HG03565 (cell line): ENCODE results near the gene PCBP3.

Source experiments
- ATAC-seq: cut with Tn5 transposase; IDR thresholded peaks from one replicate; pipeline ENCODE4 v1.9.1; 2021; ENCODE audit warnings: mild to moderate bottlenecking, moderate library complexity; ENCODE audit not compliant: unreplicated experiment

PCBP3 gene

DNA sequence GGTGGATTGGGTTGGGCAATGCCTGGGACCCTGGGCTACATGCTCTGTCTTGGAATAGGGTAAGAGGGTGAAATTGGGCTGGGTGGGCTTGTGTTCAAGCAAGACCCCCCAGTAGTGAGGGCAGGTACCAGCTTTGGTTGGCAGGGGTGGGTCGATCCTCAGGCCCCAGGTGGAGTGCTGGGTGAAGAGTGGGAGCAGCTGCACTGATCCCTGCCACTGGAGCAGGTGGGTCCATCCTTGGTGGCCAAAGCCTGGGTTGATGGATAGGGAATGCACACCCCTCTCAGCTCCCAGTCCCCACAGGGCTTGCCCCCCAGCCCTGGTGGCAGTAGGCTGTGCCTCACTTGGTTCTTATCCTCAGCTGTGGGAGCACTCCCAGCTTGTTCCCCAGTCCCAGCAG lies 135.2 kb downstream of the PCBP3 start:
- no peak for ATAC-seq

DNA sequence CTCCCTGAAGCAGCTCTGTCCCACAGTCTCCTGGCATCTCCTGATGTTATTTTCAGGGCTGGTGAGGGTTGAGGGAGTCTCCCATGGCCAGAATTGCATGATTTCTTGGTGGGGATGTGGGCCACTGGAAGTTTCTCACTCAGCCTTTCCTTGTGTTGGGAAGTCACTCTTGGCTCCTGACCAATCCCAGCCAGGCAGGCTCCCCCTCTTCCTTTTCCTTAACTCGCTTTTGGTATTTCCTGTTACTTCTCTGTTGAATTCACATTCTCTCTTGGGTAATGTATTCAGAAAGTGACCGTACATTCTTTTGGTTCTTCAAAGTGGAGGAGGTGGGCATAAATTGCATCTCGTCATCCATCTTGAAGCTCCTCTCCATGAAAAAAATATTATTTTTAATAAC lies 135.7 kb downstream of the PCBP3 start:
- no peak for ATAC-seq

DNA sequence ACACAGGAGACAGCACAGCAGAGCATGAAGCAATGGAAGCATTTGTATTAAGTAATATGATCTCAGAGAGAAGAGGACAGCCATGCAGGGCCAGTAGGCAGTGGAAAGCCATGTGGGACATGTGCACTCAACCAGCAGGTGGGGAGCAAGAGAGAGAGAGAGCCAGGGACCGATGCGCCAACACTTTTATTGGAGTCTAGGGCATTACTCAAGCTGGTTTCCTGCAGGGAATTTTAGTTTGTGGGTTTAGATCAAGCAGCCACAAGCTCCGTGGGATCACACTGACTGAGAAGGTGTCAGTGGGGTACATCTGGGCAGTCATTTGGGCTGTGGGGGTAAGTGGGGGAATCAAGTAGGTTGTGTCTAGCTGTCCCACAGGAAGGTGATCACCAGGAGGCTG lies 137.1 kb downstream of the PCBP3 start:
- no peak for ATAC-seq

DNA sequence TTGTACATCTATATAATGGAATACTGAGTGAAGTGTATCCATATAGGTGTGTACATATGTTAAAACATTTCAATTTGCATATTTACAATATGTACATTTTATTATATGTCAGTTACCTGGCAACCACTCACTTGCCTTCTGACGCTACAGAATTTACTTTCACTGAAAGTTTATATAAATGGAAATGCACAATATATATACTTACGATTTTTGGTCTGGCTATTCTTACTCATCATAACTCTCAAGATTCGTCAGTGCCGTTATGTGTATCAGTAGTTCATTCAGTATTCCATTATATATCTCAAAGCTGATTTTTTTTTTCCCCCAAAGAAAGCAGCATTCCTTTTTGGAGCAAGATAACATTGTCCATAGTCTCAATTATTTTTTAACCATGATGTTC lies 138.2 kb downstream of the PCBP3 start:
- no peak for ATAC-seq

DNA sequence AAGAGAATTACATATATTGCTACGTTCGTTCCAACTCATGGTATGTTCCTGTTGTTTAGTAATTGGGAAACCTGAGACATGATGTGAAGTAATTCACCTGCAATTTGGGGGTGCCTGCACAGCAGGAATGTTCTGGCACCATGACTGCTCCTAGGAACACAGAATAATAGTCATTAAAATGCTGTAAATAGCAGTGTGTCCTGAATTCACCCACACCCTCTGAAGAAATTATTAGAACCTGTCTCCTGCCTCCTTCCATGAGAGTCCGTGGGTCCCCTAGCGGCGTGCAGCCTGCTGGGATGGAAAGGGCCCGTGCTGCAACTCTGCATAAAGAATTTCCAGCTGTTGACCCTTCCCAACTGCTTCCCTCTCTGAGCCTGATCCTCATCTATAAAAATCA lies 143.1 kb downstream of the PCBP3 start:
- no peak for ATAC-seq

DNA sequence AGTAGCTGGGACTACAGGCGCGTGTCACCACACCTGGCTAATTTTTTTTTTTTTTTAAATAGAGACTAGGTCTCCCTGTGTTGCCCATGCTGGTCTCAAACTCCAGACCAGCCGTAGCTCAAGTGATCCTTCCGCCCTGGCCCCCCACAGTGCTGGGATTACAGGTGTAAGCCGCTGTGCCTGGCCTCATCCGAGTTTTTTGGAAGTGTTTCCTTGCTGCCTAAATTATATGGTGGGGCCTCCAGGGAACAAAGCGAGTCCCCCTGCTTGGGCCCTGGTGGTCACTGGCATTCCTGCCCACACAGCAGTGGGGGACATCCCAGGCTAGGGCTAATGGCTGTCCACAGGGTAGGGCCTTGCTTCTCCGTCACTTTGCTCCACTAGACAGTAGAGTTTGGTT lies 143.8 kb downstream of the PCBP3 start:
- ATAC-seq, result no peak

DNA sequence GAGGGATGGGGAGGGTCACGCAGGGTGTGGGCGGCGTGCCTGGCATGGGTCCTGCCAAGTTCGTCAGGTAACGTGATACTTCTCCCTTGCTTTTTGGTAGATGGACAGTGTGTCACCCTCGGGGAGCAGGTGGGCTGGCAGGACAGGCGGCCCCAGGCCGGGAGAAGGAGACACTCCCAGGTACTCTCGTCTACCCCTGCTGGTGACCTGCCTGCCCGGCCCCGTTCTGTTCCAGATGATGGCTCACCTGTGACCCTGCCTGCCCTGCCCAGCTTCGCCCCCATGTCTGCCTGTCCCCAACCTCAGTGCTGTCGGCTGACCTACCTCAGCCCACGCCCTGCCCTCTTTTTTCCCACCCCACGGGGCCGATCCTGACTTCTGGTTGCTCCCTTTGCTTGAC lies 144.7 kb downstream of the PCBP3 start:
- no peak for ATAC-seq

DNA sequence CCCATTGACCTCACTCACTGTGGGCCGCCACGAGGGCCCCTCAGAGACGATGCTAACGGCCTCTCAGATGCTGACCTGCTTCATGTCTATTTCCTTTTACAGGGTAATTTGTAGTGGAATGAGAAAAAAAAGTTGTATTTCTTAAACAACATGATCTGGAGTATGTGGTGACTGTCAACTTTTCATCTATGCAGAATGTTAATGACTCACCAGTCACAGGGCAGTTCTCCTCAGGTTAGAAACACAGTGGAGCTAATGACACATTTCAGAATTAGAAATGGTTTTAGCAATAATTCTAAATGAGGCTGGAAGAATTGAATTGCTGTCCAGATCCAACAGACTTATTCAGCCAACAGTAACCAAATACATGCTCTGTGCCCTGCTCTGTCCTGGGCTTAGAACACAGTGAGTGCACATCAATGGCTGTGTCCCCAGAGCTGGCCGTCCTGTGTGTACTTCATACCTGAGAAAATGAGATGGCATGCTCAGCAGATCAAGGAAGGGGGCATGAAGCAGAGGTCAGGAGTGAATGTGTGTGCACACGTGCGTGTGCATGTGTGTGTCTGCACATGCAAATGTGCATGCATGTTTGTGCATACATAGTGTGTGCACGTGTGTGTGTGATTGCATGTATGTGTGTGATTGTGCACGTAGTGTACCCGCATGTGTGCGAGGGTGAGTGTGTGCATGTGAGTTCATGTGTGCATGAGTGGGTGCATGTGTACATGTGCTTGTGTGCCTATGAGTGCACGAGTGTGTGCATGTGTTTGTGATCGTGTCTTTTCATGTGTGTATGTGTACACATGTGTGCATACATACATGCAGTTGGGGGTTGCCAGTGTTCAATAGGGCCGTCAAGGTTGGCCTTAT lies 145.3 kb downstream of the PCBP3 start:
- ATAC-seq, result no peak

DNA sequence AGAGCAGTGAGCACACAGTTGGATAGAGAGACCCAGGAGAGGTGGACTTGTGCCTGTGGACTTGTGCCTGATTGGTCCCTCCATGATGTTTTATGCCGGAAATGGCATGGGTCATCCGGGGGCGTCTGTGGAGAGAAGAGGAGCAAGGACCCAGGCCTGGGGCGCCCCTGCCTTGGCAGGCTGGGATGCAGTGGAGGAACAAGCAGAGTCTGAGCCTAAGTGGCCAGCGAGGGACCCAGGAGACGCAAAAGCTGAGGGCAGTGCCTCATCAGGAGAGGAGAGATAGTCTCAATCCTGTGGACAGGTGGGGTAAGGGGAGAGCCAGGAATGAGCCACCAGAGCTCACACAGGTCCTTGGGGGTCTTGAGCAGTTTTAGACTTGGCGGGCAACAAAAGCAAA lies 146.9 kb downstream of the PCBP3 start:
- no peak for ATAC-seq

DNA sequence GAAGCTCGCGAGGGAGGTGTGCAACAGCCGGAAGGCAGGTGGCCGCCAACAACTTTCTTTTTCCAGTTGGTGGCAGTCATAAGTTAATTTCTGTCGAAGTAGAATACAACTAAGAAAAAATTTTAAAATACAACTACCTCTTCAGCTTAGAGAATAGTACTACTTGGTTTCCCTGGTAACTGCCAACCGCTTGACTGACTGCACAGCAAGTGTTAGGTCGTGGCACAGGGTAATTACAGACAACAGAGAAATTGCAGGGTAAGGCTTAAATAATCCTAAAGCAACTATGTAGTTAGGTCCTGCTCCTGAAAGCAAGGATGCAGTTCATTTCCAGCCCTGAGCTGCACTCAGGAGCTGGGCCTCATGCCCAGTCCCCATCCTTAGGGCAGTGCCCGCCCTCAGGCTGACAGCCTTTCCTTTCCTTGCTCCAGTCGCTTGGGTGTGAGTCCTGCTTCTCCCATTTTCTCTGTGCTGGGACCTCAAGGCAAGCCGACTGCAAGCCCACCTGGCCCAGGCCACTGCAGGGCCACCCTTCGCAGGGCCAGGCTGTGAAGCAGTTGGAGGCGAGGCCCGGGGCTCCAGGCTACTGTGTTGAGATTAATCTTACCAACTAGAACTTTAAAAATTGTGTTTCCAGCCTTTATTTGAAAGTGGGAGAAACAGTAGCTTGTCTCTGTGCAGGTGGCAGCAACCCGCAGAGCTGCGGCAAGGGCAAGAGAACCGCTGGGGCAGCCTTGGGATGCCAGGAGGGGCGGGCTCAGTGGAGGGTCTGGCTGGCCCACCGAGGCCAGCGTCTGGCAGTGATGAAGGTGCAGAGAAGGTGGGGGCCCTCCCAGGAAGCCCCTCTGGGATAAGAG lies 148.3 kb downstream of the PCBP3 start:
- ATAC-seq, result no peak

DNA sequence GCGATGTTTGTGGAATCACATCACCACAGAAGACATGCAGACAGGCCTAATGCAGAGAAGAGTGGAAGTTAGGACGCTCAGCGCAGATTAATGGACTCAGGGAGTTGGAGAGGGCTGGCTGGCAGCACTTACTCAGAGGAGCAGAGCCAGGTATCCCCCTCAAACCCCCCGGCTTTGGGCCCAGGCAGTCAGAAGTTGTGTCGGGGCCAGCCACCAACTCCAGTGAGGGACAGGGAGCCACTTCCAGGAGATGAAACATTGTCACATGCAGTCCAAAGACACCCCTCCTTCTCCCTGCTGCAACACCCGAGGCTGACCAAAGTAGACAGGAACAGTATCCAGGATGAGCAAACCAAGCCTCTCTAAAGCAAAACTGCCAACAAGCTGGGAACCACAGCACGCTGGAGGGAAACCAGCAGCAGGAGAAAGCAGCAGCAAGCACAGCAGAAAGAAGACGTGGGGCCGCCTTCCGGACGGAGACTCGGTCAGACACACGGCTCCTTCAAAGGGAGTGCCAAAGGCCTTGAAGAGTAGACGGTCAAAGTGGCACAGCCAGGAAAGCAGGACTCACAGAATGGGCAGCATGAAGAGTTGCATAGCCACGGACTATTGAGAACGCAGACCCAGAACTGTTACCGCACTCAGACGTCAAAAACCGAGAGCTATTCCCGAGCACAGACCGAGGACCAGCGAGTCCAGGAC lies 149.3 kb downstream of the PCBP3 start:
- ATAC-seq, result no peak

DNA sequence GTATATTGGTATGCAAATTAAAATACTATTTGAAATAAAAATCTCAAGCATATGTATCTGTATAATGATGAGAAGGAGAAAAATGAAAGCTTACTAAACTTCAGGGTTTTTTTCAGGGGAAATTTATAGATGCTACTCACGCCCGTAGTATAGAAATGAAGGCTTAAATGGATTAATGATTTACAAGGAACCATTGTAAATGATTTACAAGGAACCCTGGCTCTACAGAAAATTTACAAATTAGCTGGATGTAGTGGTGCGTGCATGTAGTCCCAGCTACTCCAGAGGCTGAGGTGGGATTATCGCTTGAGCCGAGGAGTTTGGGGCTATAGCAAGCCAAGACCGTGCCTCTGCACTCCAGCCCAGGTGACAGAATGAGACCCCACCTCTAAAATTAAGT lies 150.5 kb downstream of the PCBP3 start:
- ATAC-seq, result no peak

DNA sequence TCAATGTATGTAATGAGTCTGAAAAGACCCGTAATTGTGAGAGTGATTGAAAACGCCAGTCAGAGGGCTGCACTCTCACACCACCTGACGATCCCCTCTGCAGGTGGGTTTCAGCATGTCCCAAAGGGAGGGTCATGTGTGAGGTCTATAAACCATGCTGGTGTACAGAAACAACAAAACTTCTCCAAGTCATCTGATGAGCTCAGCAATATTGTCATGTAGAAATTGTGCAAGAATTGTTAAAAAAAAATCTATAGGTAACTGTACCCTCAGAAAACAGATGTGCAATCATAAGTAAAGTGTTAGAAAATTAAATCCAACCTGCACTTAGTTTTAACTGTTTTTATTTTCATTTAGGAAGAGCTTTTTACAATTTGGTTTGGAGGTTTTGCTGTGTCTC lies 152.5 kb downstream of the PCBP3 start:
- no peak for ATAC-seq

DNA sequence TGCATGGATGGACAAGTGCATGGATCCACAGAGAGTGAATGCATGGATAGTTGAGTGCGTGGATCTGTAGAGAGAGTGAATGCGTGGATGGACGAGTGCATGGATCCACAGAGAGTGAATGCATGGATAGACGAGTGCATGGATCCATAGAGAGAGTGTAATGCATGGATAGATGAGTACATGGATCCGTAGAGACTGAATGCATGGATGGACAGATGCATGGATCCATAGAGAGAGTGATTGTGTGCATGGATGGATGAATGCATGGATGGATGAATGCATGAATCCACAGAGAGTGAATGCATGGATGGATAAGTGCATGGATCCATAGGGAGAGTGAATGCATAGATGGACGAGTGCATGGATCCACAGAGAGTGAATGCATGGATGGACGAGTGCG lies 153.8 kb downstream of the PCBP3 start:
- no peak for ATAC-seq

DNA sequence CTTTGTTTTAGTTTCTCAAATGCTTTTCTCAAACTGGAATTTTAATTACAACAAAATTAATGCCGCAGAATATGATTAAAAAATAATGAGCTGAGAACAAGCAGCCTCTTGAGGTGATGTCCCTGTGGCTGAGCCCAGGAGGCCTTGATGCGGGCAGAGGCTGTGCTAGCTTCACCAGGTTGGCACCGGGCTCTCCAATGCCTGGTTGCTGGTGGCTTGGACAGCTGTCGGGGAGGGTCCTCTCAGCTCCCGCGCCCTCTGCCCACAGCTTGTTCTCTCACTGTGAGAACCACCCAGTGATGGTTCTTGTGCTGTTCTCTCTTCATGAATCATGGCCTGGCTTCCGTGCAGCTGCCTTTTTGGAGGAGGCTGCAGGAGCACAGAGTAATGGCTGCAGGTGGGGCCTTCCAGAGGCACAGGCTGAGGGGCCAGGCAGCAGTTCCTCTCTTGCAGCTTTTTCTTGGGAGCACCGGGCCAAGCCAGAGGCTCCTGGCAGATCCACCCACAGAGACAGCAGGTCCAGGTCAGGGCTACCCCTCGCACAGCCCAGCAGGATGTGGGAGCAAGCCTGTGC lies 156.3 kb downstream of the PCBP3 start:
- no peak for ATAC-seq

DNA sequence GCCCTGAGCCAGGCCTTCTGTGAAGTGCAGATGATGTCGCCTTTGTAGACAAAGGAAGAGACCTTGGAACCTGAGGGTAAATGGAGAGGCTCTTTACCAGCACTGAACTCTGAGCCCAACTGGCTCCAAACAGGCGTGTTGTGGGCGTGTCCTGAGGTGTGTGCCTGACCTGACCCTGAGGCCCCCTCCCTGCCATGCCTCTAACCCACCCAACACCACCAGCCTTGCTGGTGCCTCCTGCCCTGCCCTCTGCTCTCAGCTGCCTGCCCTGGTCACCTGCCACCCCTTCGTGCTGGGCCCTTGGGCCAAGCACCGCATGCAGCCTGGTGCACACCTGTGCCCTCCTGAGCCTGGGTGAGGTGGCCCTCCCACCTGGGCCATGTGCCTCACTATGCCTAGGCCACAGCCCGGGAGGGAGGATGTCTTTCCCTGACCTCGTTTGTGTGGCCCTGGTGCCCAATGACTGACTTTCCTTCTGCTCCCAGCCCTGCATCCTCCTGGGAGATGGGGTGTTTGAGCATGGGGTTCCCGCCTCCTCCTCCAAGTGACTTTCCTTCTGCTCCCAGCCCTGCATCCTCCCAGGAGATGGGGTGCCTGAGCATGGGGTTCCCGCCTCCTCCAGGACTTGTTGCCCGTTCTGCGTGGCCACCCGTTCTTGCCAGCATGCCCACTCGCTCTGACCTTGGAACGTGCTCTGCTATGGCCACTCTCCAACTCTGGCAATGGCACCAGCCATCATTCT lies 157.0 kb downstream of the PCBP3 start:
- no peak for ATAC-seq

DNA sequence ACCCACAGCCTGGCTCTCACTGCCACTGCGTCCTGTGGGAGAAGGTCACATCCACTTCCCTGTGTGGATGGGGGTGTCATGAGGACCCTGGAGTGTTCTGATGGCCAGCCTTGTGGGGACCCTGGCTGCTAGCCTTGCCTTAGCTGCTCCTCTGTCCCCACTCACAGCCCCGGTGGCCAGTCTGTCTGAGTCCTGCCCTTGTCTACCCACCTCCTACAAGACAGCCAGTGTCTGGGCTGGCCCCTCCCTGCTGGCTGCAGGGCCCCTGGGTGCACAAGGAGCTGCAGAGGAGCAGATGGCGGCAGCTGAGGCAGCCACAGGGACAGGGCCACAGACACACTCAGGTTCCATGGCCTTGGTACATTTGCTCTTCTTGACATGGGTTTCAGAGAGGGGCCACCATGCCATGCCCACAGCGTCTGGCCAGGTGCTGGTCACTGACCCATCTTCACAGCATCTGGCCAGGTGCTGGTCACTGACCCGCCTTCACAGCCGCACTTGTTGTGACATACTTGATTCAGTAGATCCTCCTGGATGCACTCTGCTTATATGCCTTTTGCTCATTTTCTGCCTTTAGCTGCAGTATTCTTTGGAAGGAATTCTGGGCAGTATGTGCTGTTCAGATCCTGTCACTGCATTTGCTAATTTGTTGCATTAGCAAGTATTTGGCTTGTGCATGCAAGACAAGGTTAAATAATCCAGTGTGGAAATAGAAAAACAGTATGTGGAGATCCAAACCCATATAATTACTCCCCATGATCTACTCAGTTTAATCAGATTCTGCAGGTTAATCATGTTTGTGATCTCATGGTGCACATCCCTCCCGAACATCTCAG lies 157.8 kb downstream of the PCBP3 start:
- no peak for ATAC-seq

DNA sequence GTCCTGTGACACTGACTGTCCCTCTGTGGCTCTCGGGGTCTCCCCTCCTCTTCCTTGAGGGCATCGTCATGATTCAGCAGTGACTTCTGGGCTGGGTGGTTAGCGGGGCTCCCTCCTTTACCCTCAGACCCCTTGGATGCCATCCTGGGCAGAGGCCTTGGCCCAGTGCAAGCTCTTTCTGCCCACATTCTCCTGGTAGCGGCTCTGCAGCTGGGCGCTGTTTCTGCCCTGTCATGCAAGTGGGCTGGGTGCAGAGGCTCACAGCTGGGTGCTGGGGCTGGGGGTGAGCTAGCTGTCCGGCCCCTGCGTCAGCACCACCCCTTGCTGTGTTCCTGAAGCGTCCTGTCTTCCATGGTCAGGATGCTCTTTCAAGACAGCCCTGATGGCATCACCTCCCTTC lies 158.5 kb downstream of the PCBP3 start:
- ATAC-seq, result no peak

DNA sequence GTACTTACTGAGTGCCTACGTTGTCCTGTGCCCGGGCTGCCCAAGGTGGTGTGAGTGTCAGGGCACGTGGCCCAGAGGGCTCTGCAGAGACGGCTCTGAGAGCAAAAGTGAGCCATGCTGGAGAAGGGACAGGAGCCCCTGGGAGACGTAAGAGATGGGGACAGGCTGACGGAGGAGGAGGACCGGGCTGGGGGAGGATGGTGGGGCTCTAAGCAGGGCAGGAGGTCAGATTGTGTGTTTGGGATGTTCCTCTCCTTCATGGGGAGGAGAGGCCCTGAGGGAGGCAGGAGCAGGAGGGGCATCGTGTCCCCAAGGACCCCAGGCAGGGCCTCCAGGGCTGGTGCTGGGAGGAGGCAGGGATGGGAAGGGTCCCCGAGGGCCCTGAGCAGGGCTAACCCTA lies 158.9 kb downstream of the PCBP3 start:
- ATAC-seq, result no peak
